ENCODE measurements around the gene APH1B. TPM values are rescaled to one million over a fixed set of nuclear protein-coding genes. Genes with fewer than 3 reads are reported as not detected.

Gene APH1B
- total RNA-seq, 1 donor from 2014 or later: 22.8 TPM

GRCh38 chr15:63256433-63257274 lies 20.8 kb upstream of the APH1B start:
- TF ChIP-seq CTCF (IDR thresholded peaks at IDR 0.05): no peak
- TF ChIP-seq POLR2A (IDR thresholded peaks at IDR 0.05): no peak
- TF ChIP-seq POLR2AphosphoS5 (IDR thresholded peaks at IDR 0.05; ENCODE audit: insufficient read depth in 1 of 2, low read depth in 1 of 2): no peak
- peaks cover 0 to 21% of the 10 kb centered on the region in 2 donors for H3K36me3 ChIP-seq
- intact Hi-C loops (cut with DNase I): no loop called here
- H3K4me3 ChIP-seq: no peak overlapping the region
- H3K4me1 ChIP-seq: peaks cover 13% of the 10 kb centered on the region
- peak overlapping the region; percentile 14 for H3K27ac ChIP-seq
- no peaks in the 10 kb centered on the region for H3K27me3 ChIP-seq
- no peaks in the 10 kb centered on the region for H3K9me3 ChIP-seq
- DNase-seq (ENCODE audit: extremely low spot score in 2 of 2): no peak

DNA sequence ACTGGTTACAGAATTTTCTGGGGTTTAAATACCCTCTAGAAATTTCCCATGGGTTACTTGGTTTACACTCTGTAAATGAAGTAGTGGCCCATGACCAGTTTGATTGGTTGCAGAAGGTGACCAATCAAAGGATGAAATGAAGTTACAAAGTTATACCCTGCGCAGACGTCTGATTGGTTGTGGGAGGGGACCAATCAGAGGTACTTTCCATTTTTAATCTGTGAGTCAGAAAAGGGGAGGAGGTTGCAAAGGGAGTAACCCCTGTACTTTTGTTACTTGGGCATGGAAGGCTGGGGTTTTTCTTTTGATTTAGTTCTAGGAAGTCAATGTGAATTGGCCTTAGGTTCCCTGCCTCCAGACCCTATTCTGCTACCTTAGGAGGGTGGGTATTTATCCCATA lies 18.7 kb upstream of the APH1B start:
- peaks cover 13% of the 10 kb centered on the region for H3K4me1 ChIP-seq
- TF ChIP-seq POLR2AphosphoS5 (IDR thresholded peaks at IDR 0.05; ENCODE audit: insufficient read depth in 1 of 2, low read depth in 1 of 2): no peak
- TF ChIP-seq POLR2A (IDR thresholded peaks at IDR 0.05): no peak
- no peak for TF ChIP-seq CTCF (IDR thresholded peaks at IDR 0.05)
- H3K4me3 ChIP-seq: no peak overlapping the region
- intact Hi-C loops (cut with DNase I): no loop called here
- H3K27ac ChIP-seq: no peak overlapping the region
- DNase-seq (ENCODE audit: extremely low spot score in 2 of 2): no peak
- H3K36me3 ChIP-seq: peaks cover 0 to 21% of the 10 kb centered on the region in 2 donors
- no peaks in the 10 kb centered on the region for H3K9me3 ChIP-seq
- no peaks in the 10 kb centered on the region for H3K27me3 ChIP-seq

DNA sequence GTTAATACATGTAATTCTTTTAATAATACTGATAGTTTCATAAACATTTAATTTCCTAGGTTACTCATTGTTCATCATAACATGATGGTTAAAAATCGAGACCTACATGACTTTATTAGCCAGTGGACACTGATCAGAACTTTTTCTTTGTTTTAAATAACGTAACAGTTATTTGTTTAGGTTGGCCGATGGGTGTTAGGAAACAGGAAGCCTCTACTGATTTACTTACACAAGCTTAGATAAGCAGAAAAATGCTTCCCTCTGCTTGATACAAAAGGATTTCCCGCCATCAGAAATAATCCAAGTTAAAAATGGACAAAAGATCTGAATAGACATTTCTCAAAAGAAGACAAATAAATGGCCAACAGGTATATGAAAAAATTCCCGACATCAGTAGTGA lies 16.6 kb upstream of the APH1B start:
- Histone ChIP-seq H3K36me3 (peaks cover 0 to 21% of the 10 kb centered on the region in 2 donors), H3K4me1 (peaks cover 11% of the 10 kb centered on the region), H3K27me3 (no peaks in the 10 kb centered on the region), H3K4me3 (no peak overlapping the region), H3K27ac (no peak overlapping the region), H3K9me3 (no peaks in the 10 kb centered on the region)
- TF ChIP-seq POLR2A (IDR thresholded peaks at IDR 0.05): no peak
- TF ChIP-seq CTCF (IDR thresholded peaks at IDR 0.05): no peak
- no peak for TF ChIP-seq POLR2AphosphoS5 (IDR thresholded peaks at IDR 0.05; ENCODE audit: insufficient read depth in 1 of 2, low read depth in 1 of 2)
- DNase-seq (ENCODE audit: extremely low spot score in 2 of 2): no peak
- intact Hi-C loops (cut with DNase I): no loop called here

GRCh38 chr15:63261311-63261710 lies 16.1 kb upstream of the APH1B start:
- DNase-seq (ENCODE audit: extremely low spot score in 2 of 2): no peak
- H3K4me1 ChIP-seq: peaks cover 6% of the 10 kb centered on the region
- H3K27ac ChIP-seq: no peak overlapping the region
- intact Hi-C loops (cut with DNase I): no loop called here
- H3K27me3 ChIP-seq: no peaks in the 10 kb centered on the region
- no peak overlapping the region for H3K4me3 ChIP-seq
- TF ChIP-seq CTCF (IDR thresholded peaks at IDR 0.05): no peak
- TF ChIP-seq POLR2A (IDR thresholded peaks at IDR 0.05): no peak
- TF ChIP-seq POLR2AphosphoS5 (IDR thresholded peaks at IDR 0.05; ENCODE audit: insufficient read depth in 1 of 2, low read depth in 1 of 2): no peak
- H3K36me3 ChIP-seq: peaks cover 0 to 21% of the 10 kb centered on the region in 2 donors
- H3K9me3 ChIP-seq: no peaks in the 10 kb centered on the region

- H3K36me3 ChIP-seq: peaks cover 0 to 19% of the 10 kb centered on the region in 2 donors
Observed at GRCh38 chr15:63263519-63263918, 13.9 kb upstream of the APH1B start.

More at GRCh38 chr15:63263519-63263918, 13.9 kb upstream of the APH1B start:
- H3K4me3 ChIP-seq: no peak overlapping the region
- TF ChIP-seq POLR2AphosphoS5 (IDR thresholded peaks at IDR 0.05; ENCODE audit: insufficient read depth in 1 of 2, low read depth in 1 of 2): no peak
- TF ChIP-seq POLR2A (IDR thresholded peaks at IDR 0.05): no peak
- no peak for TF ChIP-seq CTCF (IDR thresholded peaks at IDR 0.05)
- intact Hi-C loops (cut with DNase I): no loop called here
- H3K27ac ChIP-seq: no peak overlapping the region
- no peaks in the 10 kb centered on the region for H3K9me3 ChIP-seq
- no peaks in the 10 kb centered on the region for H3K4me1 ChIP-seq
- no peak for DNase-seq (ENCODE audit: extremely low spot score in 2 of 2)
- H3K27me3 ChIP-seq: no peaks in the 10 kb centered on the region
